Astrocyte of the cerebellum (primary cell): ENCODE results near the gene ZBTB20.

ENCODE experiments used
- DNase-seq: peaks from one replicate; pipeline ENCODE4 v3.0.0-alpha.2; 2011; ENCODE audit warnings: low read depth
- H3K4me3 ChIP-seq: 2 replicates; pipeline ENCODE4 v1.5.1; 2011; ENCODE audit warnings: mild to moderate bottlenecking, low read depth, low read length, moderate library complexity
- CTCF ChIP-seq: IDR thresholded peaks from 2 replicates; pipeline ENCODE4 v1.5.1; 2012; ENCODE audit warnings: low read length, low read depth, moderate library complexity, mild to moderate bottlenecking; ENCODE audit errors: missing control alignments
- in situ Hi-C: cut with HindIII; loops from 2 replicates; pipeline ENCODE4 v1.10.0; 2017; ENCODE audit warnings: low sequenced_read_pairs

The ZBTB20 gene

GRCh38 chr3:114400371-114400770 is 746.7 kb downstream of the ZBTB20 start:
- TF ChIP-seq CTCF = no peak
- no peak overlapping the region for H3K4me3 ChIP-seq
- in situ Hi-C loops = no loop called here
- DNase-seq = no peak

DNA sequence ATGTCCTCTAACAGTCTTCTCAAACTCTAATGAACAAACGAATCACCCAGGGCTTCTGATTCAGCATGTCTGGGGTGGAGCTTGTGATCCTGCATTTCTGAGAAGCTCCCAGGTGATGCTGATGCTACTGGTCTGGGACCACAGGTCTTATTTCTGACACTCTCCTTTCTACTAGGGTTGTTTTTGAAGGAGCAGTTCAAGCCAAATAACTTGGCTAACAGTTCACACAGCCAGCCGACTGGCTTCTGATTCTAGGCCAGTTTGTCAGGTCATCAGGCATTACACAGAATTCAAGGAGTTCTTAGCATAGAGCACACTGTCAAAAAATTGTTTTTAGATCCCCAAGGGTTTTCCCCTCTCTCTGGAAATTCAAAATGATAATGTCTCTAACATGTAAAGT is 752.5 kb downstream of the ZBTB20 start:
- in situ Hi-C loops = no loop called here
- no peak for DNase-seq
- H3K4me3 ChIP-seq = no peak overlapping the region
- no peak for TF ChIP-seq CTCF

DNA sequence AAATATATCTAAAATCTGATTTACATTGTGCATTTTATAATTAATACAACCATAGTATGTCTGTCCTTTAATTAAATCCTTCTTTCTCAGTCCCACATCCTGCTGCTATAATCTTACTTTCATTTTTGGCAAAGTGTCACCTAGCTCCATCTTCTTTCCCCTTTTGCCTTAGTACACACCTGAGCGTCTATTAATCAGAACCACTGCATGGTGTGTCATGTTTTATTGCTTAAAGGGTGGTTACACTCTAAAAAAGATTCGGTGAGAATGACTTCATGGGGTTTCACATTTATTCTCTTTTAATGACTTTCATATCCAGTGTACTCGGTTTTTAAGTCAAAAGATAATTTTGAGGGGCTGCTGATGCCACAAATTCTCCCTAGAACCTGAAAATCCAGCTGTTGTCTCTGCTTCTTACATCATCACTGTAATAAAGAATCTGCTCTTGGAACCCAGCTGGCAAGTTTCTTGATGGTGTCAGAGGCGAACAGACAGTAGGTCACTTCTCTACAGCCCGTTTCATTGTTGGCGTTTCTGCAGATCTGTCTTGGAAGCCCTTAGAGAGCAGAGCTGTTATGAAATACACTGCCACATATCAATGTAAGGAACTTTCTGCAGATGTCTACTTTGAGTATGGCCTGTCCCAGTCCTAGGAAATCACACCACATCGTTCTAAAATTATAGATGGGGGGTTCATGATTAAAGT is 753.6 kb downstream of the ZBTB20 start:
- in situ Hi-C loops = no loop called here
- no peak overlapping the region for H3K4me3 ChIP-seq
- no peak for TF ChIP-seq CTCF

DNA sequence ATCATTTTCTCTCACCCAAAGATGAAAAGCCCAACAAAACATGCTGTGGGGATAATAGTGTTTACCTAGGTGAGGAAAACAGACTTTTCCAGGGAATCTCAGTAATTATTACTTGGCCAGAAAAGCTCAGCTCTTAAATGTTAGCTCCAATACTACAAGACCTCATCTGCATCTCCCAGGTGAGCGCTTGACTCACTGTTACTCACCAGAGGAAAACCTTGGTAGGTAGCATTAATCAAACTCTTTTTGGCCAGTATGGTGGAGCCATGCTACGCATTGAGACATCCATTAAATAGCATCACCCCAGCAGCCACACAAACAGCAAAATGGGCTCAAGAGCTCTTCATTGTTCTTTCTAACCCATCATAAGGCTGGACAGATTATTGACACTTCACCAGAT is 754.3 kb downstream of the ZBTB20 start:
- in situ Hi-C loops = no loop called here
- H3K4me3 ChIP-seq = no peak overlapping the region

More for the DNA sequence above, 753.6 kb downstream of the ZBTB20 start:
- DNase-seq = no peak

DNA sequence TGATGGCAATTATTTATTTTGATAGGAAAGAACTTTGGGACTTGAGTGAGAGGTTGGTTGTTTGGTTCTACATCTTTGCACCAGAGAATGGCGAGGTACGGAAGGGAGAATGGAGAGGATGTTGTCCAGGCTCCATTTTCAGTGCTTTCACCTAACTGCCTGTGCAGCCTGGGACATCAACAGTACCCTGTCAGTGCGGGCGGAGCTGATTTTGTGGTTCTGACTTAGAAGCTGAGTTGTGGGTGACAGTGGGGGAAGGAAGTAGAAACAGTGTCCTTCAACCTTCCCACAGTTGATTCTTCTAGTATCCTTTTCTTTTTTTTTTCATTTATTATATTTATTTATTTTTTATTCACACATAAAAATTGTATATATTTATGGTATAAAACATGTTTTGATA is 757.9 kb downstream of the ZBTB20 start:
- in situ Hi-C loops = no loop called here
- no peak for DNase-seq
- no peak for TF ChIP-seq CTCF
- no peak overlapping the region for H3K4me3 ChIP-seq

More for the DNA sequence above, 754.3 kb downstream of the ZBTB20 start:
- no peak for DNase-seq
- TF ChIP-seq CTCF = no peak

DNA sequence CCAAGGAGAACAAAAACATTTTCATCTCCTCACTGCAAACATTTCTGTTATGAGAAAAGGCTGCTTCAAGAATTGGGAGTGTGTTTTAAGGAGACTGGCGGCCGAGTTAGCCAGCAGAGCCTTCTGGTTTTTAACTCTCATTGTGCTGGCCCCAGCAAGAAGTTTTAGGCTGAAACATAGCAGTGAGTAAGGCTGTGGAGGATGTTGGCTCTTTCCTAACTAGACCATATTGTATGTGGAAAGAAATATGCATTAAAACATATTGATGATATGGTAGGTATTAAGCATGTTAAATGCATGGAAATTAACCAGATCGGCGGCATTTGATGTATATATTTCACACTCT is 762.6 kb downstream of the ZBTB20 start:
- TF ChIP-seq CTCF = no peak
- peak overlapping the region; percentile 26 for H3K4me3 ChIP-seq
- DNase-seq = no peak
- in situ Hi-C loops = no loop called here
